Colonic mucosa (tissue), 4 donors: ENCODE measurements around the gene EPHA8. TPM values are rescaled to one million over a fixed set of nuclear protein-coding genes. Genes with fewer than 3 reads are reported as not detected.

Source experiments
- DNase-seq: peaks from one replicate; pipeline ENCODE4 v3.0.0-alpha.2; 2020
- H3K27ac ChIP-seq: fragments of 200-600 bp; one replicate; pipeline ENCODE4 v1.8.0; 2021
- H3K27me3 ChIP-seq: fragments of 200-600 bp; one replicate; pipeline ENCODE4 v1.8.0; 2021
- H3K36me3 ChIP-seq: fragments of 200-600 bp; one replicate; pipeline ENCODE4 v1.8.0; 2021
- H3K4me1 ChIP-seq: fragments of 200-600 bp; one replicate; pipeline ENCODE4 v1.8.0; 2021; ENCODE audit warnings: mild to moderate bottlenecking
- H3K4me3 ChIP-seq: fragments of 200-600 bp; one replicate; pipeline ENCODE4 v1.8.0; 2021
- H3K9ac ChIP-seq, 2 donors: one replicate each; pipeline ENCODE4 v1.7.0; 2013; ENCODE audit warnings: control low read depth in 2 of 2, low read depth in 2 of 2, low read length in 2 of 2
- H3K9me3 ChIP-seq: fragments of 200-600 bp; one replicate; pipeline ENCODE4 v1.8.0; 2021
- intact Hi-C: fragments of 100-400 bp; cut with DNase I; formaldehyde crosslinking; loops from one replicate; pipeline ENCODE4 v1.14.1; 2022
- total RNA-seq, 2 donors: library from RNA; stranded (reverse); fragmentation: NEBNext Ultra II Directional in 1 of 2; extraction: Animal tissue kit (Norgen Biotek cat#: 25700) in 1 of 2; gene quantifications; one replicate each; pipeline ENCODE4 v1.2.1, GENCODE V29; 2021
- TF ChIP-seq, protein P1 (sequence below): fragments of 200-600 bp; IDR thresholded peaks from one replicate; pipeline ENCODE4 v1.8.0; 2022; ENCODE audit warnings: antibody characterized with exemption, mild to moderate bottlenecking
- donor health status: healthy.
- donor health status: DM: no; HTN: no; CAD: no.
- donor health status: DM: no; HTN: no; CAD: no.

EPHA8 gene
- not detected for total RNA-seq

DNA sequence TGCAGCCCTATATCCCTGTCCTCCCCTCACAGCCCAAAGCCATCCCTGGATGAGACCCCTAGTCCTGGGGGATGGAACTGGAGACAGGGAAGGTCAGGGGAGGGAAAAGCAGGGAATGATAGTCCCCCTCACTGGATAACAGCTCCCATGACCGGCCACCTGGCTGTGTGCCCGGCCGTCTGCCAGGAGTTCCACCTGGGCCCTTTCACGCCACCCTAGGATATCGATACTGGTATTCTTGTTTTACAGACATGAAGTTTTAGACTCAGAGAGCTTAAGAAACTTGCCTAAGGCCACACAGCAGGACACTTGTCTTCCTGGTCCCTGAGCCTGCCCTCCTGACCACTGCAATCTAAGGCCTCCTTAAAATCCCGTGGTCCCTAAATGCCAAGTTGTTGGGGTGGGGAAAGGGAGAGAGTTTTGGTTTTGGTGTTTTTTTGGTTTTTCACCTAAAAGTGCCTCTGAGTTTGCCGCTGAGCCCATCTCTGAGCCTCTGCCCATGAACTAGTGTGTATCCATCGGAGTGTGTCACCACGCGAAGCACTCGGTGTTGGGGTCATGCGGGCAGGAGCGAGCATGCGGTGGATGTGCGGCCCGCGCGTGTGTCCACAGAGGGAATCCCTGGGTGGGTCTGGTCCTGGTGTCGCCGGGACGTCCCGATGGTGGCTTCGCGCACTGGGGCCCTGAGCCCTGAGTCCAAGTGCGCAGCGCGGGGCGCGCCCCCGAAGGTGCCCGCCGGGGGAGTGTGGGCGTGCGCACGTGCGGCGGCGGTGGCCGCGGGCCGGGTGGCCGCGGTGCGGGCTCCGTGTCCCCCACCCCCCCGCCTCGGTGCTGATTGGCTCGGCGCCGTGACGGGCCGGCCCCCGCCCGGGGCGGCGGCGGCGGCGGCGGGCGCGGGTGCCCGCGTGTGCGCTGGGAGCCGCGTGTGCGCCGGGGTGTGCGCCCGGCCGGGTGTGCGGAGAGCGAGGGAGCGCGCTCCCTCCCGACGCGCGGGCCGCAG lies at the start of gene EPHA8:
TSS of gene EPHA8 (plus strand) at position 906 of the 1,000 bp plus-strand sequence. CDS start 147 bp downstream, outside the sequence.
- intact Hi-C loops, result no loop called here
- Histone ChIP-seq H3K27ac (no peak within 1 kb of the TSS), H3K9ac (no peak within 1 kb of the TSS), H3K9me3 (no peaks in the 10 kb centered on the region), H3K36me3 (no peaks in the 10 kb centered on the region), H3K27me3 (peaks cover 24% of the 10 kb centered on the region), H3K4me1 (no peaks in the 10 kb centered on the region), H3K4me3 (no peak within 1 kb of the TSS)
- TF ChIP-seq, protein P1, sequence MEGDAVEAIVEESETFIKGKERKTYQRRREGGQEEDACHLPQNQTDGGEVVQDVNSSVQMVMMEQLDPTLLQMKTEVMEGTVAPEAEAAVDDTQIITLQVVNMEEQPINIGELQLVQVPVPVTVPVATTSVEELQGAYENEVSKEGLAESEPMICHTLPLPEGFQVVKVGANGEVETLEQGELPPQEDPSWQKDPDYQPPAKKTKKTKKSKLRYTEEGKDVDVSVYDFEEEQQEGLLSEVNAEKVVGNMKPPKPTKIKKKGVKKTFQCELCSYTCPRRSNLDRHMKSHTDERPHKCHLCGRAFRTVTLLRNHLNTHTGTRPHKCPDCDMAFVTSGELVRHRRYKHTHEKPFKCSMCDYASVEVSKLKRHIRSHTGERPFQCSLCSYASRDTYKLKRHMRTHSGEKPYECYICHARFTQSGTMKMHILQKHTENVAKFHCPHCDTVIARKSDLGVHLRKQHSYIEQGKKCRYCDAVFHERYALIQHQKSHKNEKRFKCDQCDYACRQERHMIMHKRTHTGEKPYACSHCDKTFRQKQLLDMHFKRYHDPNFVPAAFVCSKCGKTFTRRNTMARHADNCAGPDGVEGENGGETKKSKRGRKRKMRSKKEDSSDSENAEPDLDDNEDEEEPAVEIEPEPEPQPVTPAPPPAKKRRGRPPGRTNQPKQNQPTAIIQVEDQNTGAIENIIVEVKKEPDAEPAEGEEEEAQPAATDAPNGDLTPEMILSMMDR, result no peak
- DNase-seq, result no peak

DNA sequence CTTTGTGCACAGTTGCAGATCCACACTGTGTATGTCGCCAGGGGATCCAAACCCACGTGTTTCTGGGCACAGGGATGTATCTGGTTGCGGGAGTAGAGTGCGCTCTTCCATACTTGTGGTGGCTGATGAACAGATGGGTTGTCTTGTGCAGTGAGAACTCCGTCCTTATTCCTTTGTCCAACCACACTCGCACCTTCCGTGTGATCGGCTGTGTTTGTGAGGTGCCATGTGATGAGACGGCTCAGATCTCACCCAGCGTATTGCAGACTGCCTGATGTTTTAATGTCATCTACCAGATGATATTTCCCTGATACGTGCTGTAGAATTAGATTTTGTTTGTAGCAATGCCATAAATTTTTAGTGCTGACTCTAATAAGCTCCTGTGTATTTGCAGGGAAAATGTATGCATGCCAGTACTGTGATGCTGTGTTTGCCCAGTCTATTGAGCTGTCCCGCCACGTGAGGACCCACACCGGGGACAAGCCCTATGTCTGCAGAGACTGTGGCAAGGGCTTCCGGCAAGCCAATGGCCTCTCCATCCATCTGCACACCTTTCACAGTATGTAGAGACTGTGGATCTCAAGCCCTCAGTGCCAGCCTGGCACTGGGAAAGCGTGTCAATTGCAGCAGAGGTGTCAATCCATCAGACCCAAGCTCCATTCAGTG lies 46.2 kb upstream of the EPHA8 start:
- H3K27ac ChIP-seq, result no peak overlapping the region
- no peak overlapping the region for H3K9ac ChIP-seq
- H3K4me3 ChIP-seq, result no peak overlapping the region
- H3K27me3 ChIP-seq, result no peaks in the 10 kb centered on the region
- H3K9me3 ChIP-seq, result no peaks in the 10 kb centered on the region
- TF ChIP-seq, protein P1, result no peak
- intact Hi-C loops, result no loop called here
- H3K36me3 ChIP-seq, result peaks cover 5% of the 10 kb centered on the region
- no peak for DNase-seq
- H3K4me1 ChIP-seq, result no peaks in the 10 kb centered on the region

DNA sequence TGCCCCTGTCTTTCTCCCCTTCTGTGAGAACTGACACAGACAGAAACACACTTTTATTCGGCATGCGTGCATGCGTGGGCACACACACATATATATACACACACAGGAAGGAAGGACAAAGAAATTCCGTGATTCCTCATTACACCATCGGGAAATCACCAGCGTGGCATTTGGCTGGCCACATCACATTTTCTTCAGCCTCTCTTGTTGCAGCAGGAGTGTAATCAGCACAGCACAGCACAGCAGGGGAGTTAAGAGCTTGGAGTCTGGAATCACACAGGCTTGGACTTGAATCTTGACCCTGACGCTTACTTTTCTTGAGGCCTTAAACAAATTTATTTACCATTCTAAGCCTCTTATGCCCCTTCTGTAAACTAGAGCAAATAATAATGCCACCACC lies 45.3 kb upstream of the EPHA8 start:
- no peaks in the 10 kb centered on the region for H3K9me3 ChIP-seq
- no peak overlapping the region for H3K9ac ChIP-seq
- no peak overlapping the region for H3K27ac ChIP-seq
- H3K4me1 ChIP-seq, result no peaks in the 10 kb centered on the region
- no peak for DNase-seq
- H3K36me3 ChIP-seq, result peaks cover 4% of the 10 kb centered on the region
- no peaks in the 10 kb centered on the region for H3K27me3 ChIP-seq
- no peak overlapping the region for H3K4me3 ChIP-seq
- intact Hi-C loops, result no loop called here
- TF ChIP-seq, protein P1, result no peak

DNA sequence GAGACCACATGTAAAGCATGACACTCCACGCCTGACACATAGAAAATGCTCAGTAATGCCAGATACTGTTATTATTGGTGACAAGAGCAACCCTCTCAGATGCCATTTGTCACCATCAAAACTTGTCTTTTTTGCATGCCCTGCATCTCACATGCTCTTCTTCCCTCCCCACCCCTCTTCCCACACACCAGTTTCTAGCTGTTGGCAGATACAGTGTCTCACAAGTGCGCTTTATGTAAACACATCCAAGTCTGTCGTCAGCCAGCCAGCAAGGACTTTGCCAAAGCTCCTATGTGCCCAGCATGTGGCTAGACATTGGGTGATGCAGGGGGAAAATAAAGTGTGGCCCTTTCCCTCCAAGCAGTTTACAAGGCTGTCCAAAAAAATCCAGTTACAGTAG lies 44.9 kb upstream of the EPHA8 start:
- no peak overlapping the region for H3K4me3 ChIP-seq
- intact Hi-C loops, result no loop called here

DNA sequence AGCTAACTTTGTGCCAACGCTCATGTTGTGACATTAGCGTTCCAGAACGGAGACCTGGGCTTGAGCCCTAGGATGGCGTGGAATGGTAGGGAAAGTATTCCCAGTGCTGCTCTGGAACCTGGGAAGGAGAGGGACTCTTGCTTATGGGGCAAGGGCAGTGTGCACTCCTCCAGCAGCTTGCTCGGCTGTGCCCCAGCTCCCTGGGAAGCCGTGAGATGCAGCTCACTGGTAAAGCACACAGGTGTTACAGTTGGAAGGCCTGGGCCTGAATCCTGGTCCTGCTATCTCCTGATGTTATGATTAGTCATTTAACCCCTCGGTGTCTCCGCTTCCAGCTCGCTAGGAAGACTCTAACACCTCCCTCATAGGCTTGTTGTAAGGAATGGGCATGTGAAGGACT lies 42.4 kb upstream of the EPHA8 start:
- intact Hi-C loops, result no loop called here
- Histone ChIP-seq H3K36me3 (peaks cover 8% of the 10 kb centered on the region), H3K4me1 (no peaks in the 10 kb centered on the region), H3K27ac (no peak overlapping the region), H3K9me3 (no peaks in the 10 kb centered on the region), H3K9ac (no peak overlapping the region), H3K4me3 (no peak overlapping the region), H3K27me3 (no peaks in the 10 kb centered on the region)
- TF ChIP-seq, protein P1, result no peak
- no peak for DNase-seq

More for the DNA sequence above, 44.9 kb upstream of the EPHA8 start:
- Histone ChIP-seq H3K27me3 (no peaks in the 10 kb centered on the region), H3K9me3 (no peaks in the 10 kb centered on the region), H3K4me1 (no peaks in the 10 kb centered on the region), H3K36me3 (peaks cover 4% of the 10 kb centered on the region), H3K9ac (no peak overlapping the region), H3K27ac (no peak overlapping the region)
- DNase-seq, result no peak
- TF ChIP-seq, protein P1, result no peak
